IMR-90 (cell line): ENCODE results near the gene ZNF644.

ENCODE experiments used
- MAZ ChIP-seq: IDR thresholded peaks from 2 replicates; pipeline ENCODE4 v1.6.1; 2012; ENCODE audit warnings: low read depth, mild to moderate bottlenecking, low read length, improper control_type of control experiment, moderate library complexity, borderline replicate concordance
- MXI1 ChIP-seq: IDR thresholded peaks from 2 replicates; pipeline ENCODE4 v1.6.1; 2012; ENCODE audit warnings: low read depth, mild to moderate bottlenecking, low read length, moderate library complexity, borderline replicate concordance
- SMC3 ChIP-seq: fragments of 150-350 bp; IDR thresholded peaks from 2 replicates; pipeline ENCODE4 v1.6.1; 2016; ENCODE audit warnings: low read depth, mild to moderate bottlenecking, antibody characterized with exemption, low read length, moderate library complexity
- TF ChIP-seq, protein P1 (sequence below): conservative IDR thresholded peaks from 2 replicates; pipeline ENCODE4 v1.5.1; 2012; ENCODE audit warnings: mild to moderate bottlenecking, low read depth, low read length, improper control_type of control experiment

DNA sequence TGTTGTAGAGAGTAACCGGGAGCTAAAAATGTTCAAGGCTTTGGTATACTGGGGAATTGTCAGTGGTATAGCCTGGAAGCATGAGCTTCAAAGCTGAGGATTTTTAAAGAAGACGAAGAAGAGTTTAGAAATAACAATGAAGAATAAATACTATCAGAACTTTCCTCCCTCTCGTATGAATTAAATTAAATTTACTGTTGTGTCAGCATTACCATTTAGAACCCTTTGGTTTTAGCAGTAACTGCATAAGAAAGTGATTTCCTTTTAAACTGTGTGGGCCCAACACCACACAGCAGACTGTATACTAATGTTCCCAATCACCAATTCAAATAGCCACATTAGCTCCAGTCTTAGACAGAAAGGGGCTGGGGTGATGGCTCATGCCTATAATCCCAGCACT is 122.6 kb downstream of the ZNF644 start:
- TF ChIP-seq, protein P1, sequence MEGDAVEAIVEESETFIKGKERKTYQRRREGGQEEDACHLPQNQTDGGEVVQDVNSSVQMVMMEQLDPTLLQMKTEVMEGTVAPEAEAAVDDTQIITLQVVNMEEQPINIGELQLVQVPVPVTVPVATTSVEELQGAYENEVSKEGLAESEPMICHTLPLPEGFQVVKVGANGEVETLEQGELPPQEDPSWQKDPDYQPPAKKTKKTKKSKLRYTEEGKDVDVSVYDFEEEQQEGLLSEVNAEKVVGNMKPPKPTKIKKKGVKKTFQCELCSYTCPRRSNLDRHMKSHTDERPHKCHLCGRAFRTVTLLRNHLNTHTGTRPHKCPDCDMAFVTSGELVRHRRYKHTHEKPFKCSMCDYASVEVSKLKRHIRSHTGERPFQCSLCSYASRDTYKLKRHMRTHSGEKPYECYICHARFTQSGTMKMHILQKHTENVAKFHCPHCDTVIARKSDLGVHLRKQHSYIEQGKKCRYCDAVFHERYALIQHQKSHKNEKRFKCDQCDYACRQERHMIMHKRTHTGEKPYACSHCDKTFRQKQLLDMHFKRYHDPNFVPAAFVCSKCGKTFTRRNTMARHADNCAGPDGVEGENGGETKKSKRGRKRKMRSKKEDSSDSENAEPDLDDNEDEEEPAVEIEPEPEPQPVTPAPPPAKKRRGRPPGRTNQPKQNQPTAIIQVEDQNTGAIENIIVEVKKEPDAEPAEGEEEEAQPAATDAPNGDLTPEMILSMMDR = no peak
- TF ChIP-seq MXI1 (no peak), SMC3 (no peak), MAZ (no peak)
